IMR-90 (cell line): ENCODE results near the gene CHAT. TPM values are rescaled to one million over a fixed set of nuclear protein-coding genes. Genes with fewer than 3 reads are reported as not detected.

Experiments used
- ATAC-seq: fragments of 200-7000 bp; cut with Tn5 transposase; 2 replicates; pipeline ENCODE4 v1.9.1; 2020; ENCODE audit warnings: low read depth, mild to moderate bottlenecking, moderate library complexity
- BruUV-seq: library from RNA; stranded (reverse); fragments of 400-500 nt; replicated peaks from 2 replicates; lab custom pipeline; 2021; lab: Mats Ljungman, UMichigan
- CTCF ChIA-PET: fragments of 300-600 bp; formaldehyde crosslinking; extraction: SDS; loops from one replicate; lab custom pipeline; 2021; ENCODE audit warnings: antibody characterized with exemption; lab: Yijun Ruan, JAX
- POLR2A ChIA-PET: fragments of 300-600 bp; sonication (Branson Sonifier 250); formaldehyde crosslinking; loops from one replicate; lab custom pipeline; 2022; ENCODE audit warnings: antibody characterized with exemption; ENCODE audit not compliant: unreplicated experiment; lab: Charles Lee
- DNase-seq: peaks from one replicate; pipeline ENCODE4 v3.0.0; 2013
- H2AFZ ChIP-seq: replicated peaks from 2 replicates; pipeline ENCODE3; 2013; ENCODE audit warnings: low read length, mild to moderate bottlenecking; ENCODE audit not compliant: poor library complexity
- H2AK5ac ChIP-seq: 2 replicates; pipeline ENCODE4 v1.6.1; 2013; ENCODE audit warnings: low read depth, low read length, inconsistent platforms
- H2AK9ac ChIP-seq: replicated peaks from 2 replicates; pipeline ENCODE3; 2013; ENCODE audit warnings: mild to moderate bottlenecking, low read depth, low read length, moderate library complexity; ENCODE audit not compliant: poor library complexity
- H2BK120ac ChIP-seq: 2 replicates; pipeline ENCODE4 v1.6.1; 2013; ENCODE audit warnings: low read depth, low read length, inconsistent platforms
- H2BK15ac ChIP-seq: 3 replicates; pipeline ENCODE4 v1.6.1; 2013; ENCODE audit warnings: low read depth, low read length, inconsistent platforms
- H2BK20ac ChIP-seq: 2 replicates; pipeline ENCODE4 v1.6.1; 2013; ENCODE audit warnings: low read depth, mild to moderate bottlenecking, inconsistent platforms, low read length, moderate library complexity
- H2BK5ac ChIP-seq: 2 replicates; pipeline ENCODE4 v1.6.1; 2013; ENCODE audit warnings: mild to moderate bottlenecking, low read depth, low read length, inconsistent platforms; ENCODE audit not compliant: poor library complexity, severe bottlenecking
- H3K14ac ChIP-seq: replicated peaks from 2 replicates; pipeline ENCODE4 v1.6.1; 2013; ENCODE audit warnings: low read depth, low read length, inconsistent platforms
- H3K18ac ChIP-seq: 2 replicates; pipeline ENCODE4 v1.6.1; 2013; ENCODE audit warnings: low read depth, low read length, control low read depth
- H3K23ac ChIP-seq: 2 replicates; pipeline ENCODE4 v1.6.1; 2013; ENCODE audit warnings: low read depth, low read length, inconsistent platforms
- H3K27ac ChIP-seq: 2 replicates; pipeline ENCODE4 v1.5.1; 2013; ENCODE audit warnings: mild to moderate bottlenecking, control low read depth, low read length; ENCODE audit not compliant: insufficient read depth
- H3K27me3 ChIP-seq: 2 replicates; pipeline ENCODE4 v1.6.1; 2013; ENCODE audit warnings: low read length; ENCODE audit not compliant: control insufficient read depth, insufficient read depth
- H3K36me3 ChIP-seq: 2 replicates; pipeline ENCODE4 v1.6.1; 2013; ENCODE audit warnings: low read length, mixed read lengths; ENCODE audit not compliant: control insufficient read depth, insufficient read depth
- H3K4ac ChIP-seq: 2 replicates; pipeline ENCODE4 v1.6.1; 2013; ENCODE audit warnings: low read depth, low read length, inconsistent platforms
- H3K4me1 ChIP-seq: 2 replicates; pipeline ENCODE4 v1.6.1; 2013; ENCODE audit warnings: low read length, mixed read lengths; ENCODE audit not compliant: control insufficient read depth, insufficient read depth
- H3K4me2 ChIP-seq: 2 replicates; pipeline ENCODE4 v1.6.1; 2013; ENCODE audit warnings: low read depth, mild to moderate bottlenecking, control low read depth, low read length, moderate library complexity
- H3K4me3 ChIP-seq: 2 replicates; pipeline ENCODE4 v1.5.1; 2013; ENCODE audit warnings: low read depth, mild to moderate bottlenecking, control low read depth, low read length, moderate library complexity; ENCODE audit not compliant: insufficient read depth
- H3K56ac ChIP-seq: 2 replicates; pipeline ENCODE4 v1.6.1; 2013; ENCODE audit warnings: low read length, inconsistent platforms; ENCODE audit not compliant: insufficient read depth; ENCODE audit errors: extremely low read depth
- H3K79me1 ChIP-seq, 2 experiments: 2 replicates each; pipeline ENCODE4 v1.6.1; 2013; ENCODE audit warnings: low read length in 2 of 2, inconsistent platforms in 1 of 2, low read depth in 1 of 2
- H3K9ac ChIP-seq: 2 replicates; pipeline ENCODE4 v1.6.1; 2013; ENCODE audit warnings: low read depth, low read length, control low read depth
- H3K9me1 ChIP-seq: 2 replicates; pipeline ENCODE4 v1.6.1; 2013; ENCODE audit warnings: low read length, inconsistent platforms; ENCODE audit not compliant: insufficient read depth
- H3K9me3 ChIP-seq: 2 replicates; pipeline ENCODE4 v1.6.1; 2013; ENCODE audit warnings: low read length; ENCODE audit not compliant: control insufficient read depth, insufficient read depth
- H4K20me1 ChIP-seq: 2 replicates; pipeline ENCODE4 v1.6.1; 2013; ENCODE audit warnings: low read length, inconsistent platforms; ENCODE audit not compliant: insufficient read depth
- H4K5ac ChIP-seq: 2 replicates; pipeline ENCODE4 v1.6.1; 2013; ENCODE audit warnings: mild to moderate bottlenecking, low read depth, low read length, control low read depth
- H4K8ac ChIP-seq, 2 experiments: 2 replicates each; pipeline ENCODE4 v1.6.1; 2013; ENCODE audit warnings: low read depth in 2 of 2, low read length in 2 of 2, control low read depth in 1 of 2, inconsistent platforms in 1 of 2
- H4K91ac ChIP-seq: 2 replicates; pipeline ENCODE4 v1.6.1; 2013; ENCODE audit warnings: low read depth, low read length, inconsistent platforms; ENCODE audit not compliant: insufficient read depth
- BHLHE40 ChIP-seq: fragments of 150-350 bp; IDR thresholded peaks from 2 replicates; pipeline ENCODE4 v1.6.1; 2016; ENCODE audit warnings: mild to moderate bottlenecking, low read depth, low read length
- CEBPB ChIP-seq: IDR thresholded peaks from 2 replicates; pipeline ENCODE4 v1.6.1; 2012; ENCODE audit warnings: low read depth, low read length, improper control_type of control experiment
- CHD1 ChIP-seq: IDR thresholded peaks from 2 replicates; pipeline ENCODE4 v1.6.1; 2012; ENCODE audit warnings: low read depth, low read length, improper control_type of control experiment
- MAFK ChIP-seq: IDR thresholded peaks from 2 replicates; pipeline ENCODE4 v1.6.1; 2012; ENCODE audit warnings: low read depth, low read length, improper control_type of control experiment
- MAZ ChIP-seq: IDR thresholded peaks from 2 replicates; pipeline ENCODE4 v1.6.1; 2012; ENCODE audit warnings: low read depth, mild to moderate bottlenecking, low read length, improper control_type of control experiment, moderate library complexity, borderline replicate concordance
- MXI1 ChIP-seq: IDR thresholded peaks from 2 replicates; pipeline ENCODE4 v1.6.1; 2012; ENCODE audit warnings: low read depth, mild to moderate bottlenecking, low read length, moderate library complexity, borderline replicate concordance
- POLR2A ChIP-seq: IDR thresholded peaks from 2 replicates; pipeline ENCODE4 v1.6.1; 2012; ENCODE audit warnings: mild to moderate bottlenecking, low read depth, low read length
- RCOR1 ChIP-seq: IDR thresholded peaks from 2 replicates; pipeline ENCODE4 v1.6.1; 2012; ENCODE audit warnings: mild to moderate bottlenecking, low read length, improper control_type of control experiment; ENCODE audit not compliant: insufficient replicate concordance
- RFX5 ChIP-seq: IDR thresholded peaks from 2 replicates; pipeline ENCODE4 v1.8.0; 2012; ENCODE audit warnings: low read depth, mild to moderate bottlenecking, low read length, moderate library complexity
- SMC3 ChIP-seq: fragments of 150-350 bp; IDR thresholded peaks from 2 replicates; pipeline ENCODE4 v1.6.1; 2016; ENCODE audit warnings: low read depth, mild to moderate bottlenecking, antibody characterized with exemption, low read length, moderate library complexity
- WGBS, 2 experiments: methylation state at CpG; one replicate each; pipeline versions ENCODE4 v1.1.5 to v1.1.7; 2013; ENCODE audit warnings: missing lambda C conversion rate in 2 of 2; ENCODE audit not compliant: insufficient read length in 1 of 2; ENCODE audit errors: extremely low coverage in 2 of 2; 5-methylcytosine and 5-hydroxymethylcytosine counted together
- dilution Hi-C: fragments of 300-500 bp; cut with HindIII; formaldehyde crosslinking; loops from one replicate; pipeline ENCODE4 v1.14.3; 2018; ENCODE audit warnings: low sequenced_read_pairs; ENCODE audit not compliant: unreplicated experiment
- in situ Hi-C: fragments of 300-500 bp; cut with MboI; formaldehyde crosslinking; loops from 3 replicates; pipeline ENCODE4 v1.14.3; 2019; ENCODE audit warnings: low sequenced_read_pairs, inconsistent platforms, mixed read lengths
- intact Hi-C: fragments of 100-400 bp; cut with micrococcal nuclease; formaldehyde crosslinking; loops from 2 replicates; pipeline ENCODE4 v1.10.0; 2022
- polyA plus RNA-seq, 3 experiments: library from polyadenylated mRNA; depleted of rRNA; stranded (reverse); fragments of >200 nt; gene quantifications; 2 replicates each; pipeline ENCODE4 v1.2.3, GENCODE V29; 2012; ENCODE audit warnings: low replicate concordance in 1 of 3
- total RNA-seq: library from RNA; depleted of rRNA; stranded (reverse); fragments of >200 nt; gene quantifications from 2 replicates; pipeline ENCODE4 v1.2.3, GENCODE V29; 2012

The CHAT gene
- total and polyA plus RNA-seq, 2 of the 4 experiments (the other 2 are of a cell fraction), result not detected

GRCh38 chr10:49617121-49618020, 3.5 kb downstream of the CHAT start (continued):
- TF ChIP-seq SMC3, result no peak
- TF ChIP-seq POLR2A, result no peak

GRCh38 chr10:49618821-49619220, 5.0 kb downstream of the CHAT start:
- no CpG with 5 or more reads among the region's 2 CpGs for WGBS, 2 experiments
- Histone ChIP-seq H2BK120ac (no peak overlapping the region), H2AK5ac (no peak overlapping the region), H3K14ac (no peak overlapping the region), H4K5ac (no peak overlapping the region), H3K18ac (no peak overlapping the region), H2BK20ac (no peak overlapping the region), H4K20me1 (no peaks in the 10 kb centered on the region), H3K9me3 (no peaks in the 10 kb centered on the region), H3K9ac (no peak overlapping the region), H3K9me1 (no peaks in the 10 kb centered on the region), H3K4ac (no peak overlapping the region), H3K4me2 (no peak overlapping the region), H3K79me1 (no peaks in the 10 kb centered on the region), H3K4me1 (no peaks in the 10 kb centered on the region), H2AK9ac (no peak overlapping the region), H3K36me3 (no peaks in the 10 kb centered on the region), H2AFZ (no peak overlapping the region), H3K23ac (no peak overlapping the region), H4K91ac (no peak overlapping the region), H3K27me3 (peaks cover 58% of the 10 kb centered on the region), H3K56ac (no peak overlapping the region), H3K4me3 (no peak overlapping the region), H2BK15ac (no peak overlapping the region), H4K8ac (no peak overlapping the region), H2BK5ac (no peak overlapping the region), H3K27ac (no peak overlapping the region)
- intact Hi-C loops, result no loop called here
- ChIA-PET CTCF (no interaction called here), POLR2A (no interaction called here)
- BruUV-seq, result no TSS peak
- in situ Hi-C loops, result no loop called here
- dilution Hi-C loops, result no loop called here
- TF ChIP-seq CEBPB, result no peak
- TF ChIP-seq RFX5, result no peak
- TF ChIP-seq SMC3, result no peak
- TF ChIP-seq RCOR1, result no peak
- TF ChIP-seq MXI1, result no peak
- no peak for TF ChIP-seq MAFK
- TF ChIP-seq POLR2A, result no peak
- TF ChIP-seq BHLHE40, result no peak
- TF ChIP-seq CHD1, result no peak
- no peak for TF ChIP-seq MAZ
- DNase-seq, result no peak
- ATAC-seq, result no peak
